Small intestine (tissue), 7 donors: ENCODE data around the gene NRG3. TPM values are rescaled to one million over a fixed set of nuclear protein-coding genes. Genes with fewer than 3 reads are reported as not detected.

Experiments
- DNase-seq, 2 donors: peaks; one replicate each; pipeline versions ENCODE4 v3.0.0 to v3.0.0-alpha.2; 2013
- FAIRE-seq: peaks from 2 replicates; lab custom pipeline; 2012; peaks lifted over from hg19 to GRCh38; lab: Jason Lieb, UNC
- H3K27ac ChIP-seq, 3 donors: one replicate each; pipeline ENCODE4 v1.5.1; 2013; ENCODE audit warnings: low read length in 2 of 3, mild to moderate bottlenecking in 2 of 3, control low read depth in 1 of 3, inconsistent platforms in 1 of 3, low read depth in 1 of 3, moderate library complexity in 1 of 3
- H3K27me3 ChIP-seq, 3 donors: one replicate each; pipeline ENCODE4 v1.6.1; 2013; ENCODE audit warnings: low read length in 3 of 3, inconsistent platforms in 1 of 3; ENCODE audit not compliant: control insufficient read depth in 3 of 3, insufficient read depth in 3 of 3
- H3K36me3 ChIP-seq, 3 donors: one replicate each; pipeline ENCODE4 v1.6.1; 2013; ENCODE audit warnings: low read length in 3 of 3, inconsistent platforms in 1 of 3, low read depth in 1 of 3, mild to moderate bottlenecking in 1 of 3, moderate library complexity in 1 of 3; ENCODE audit not compliant: control insufficient read depth in 3 of 3, insufficient read depth in 2 of 3
- H3K4me1 ChIP-seq, 3 donors: one replicate each; pipeline ENCODE4 v1.6.1; 2013; ENCODE audit warnings: low read length in 2 of 3, inconsistent platforms in 1 of 3, low read depth in 1 of 3, mild to moderate bottlenecking in 1 of 3, moderate library complexity in 1 of 3; ENCODE audit not compliant: control insufficient read depth in 3 of 3, insufficient read depth in 2 of 3
- H3K4me3 ChIP-seq, 3 donors: one replicate each; pipeline ENCODE4 v1.5.1; 2013; ENCODE audit warnings: low read length in 3 of 3, control low read depth in 1 of 3, inconsistent platforms in 1 of 3, low read depth in 1 of 3, mild to moderate bottlenecking in 1 of 3, moderate library complexity in 1 of 3
- H3K9me3 ChIP-seq, 2 donors: one replicate each; pipeline ENCODE4 v1.6.1; 2013; ENCODE audit warnings: low read depth in 1 of 2, low read length in 1 of 2; ENCODE audit not compliant: control insufficient read depth in 2 of 2, insufficient read depth in 1 of 2
- WGBS, 3 donors: extraction: QIAGEN DNeasy Blood & Tissue Kit; methylation state at CpG; one replicate each; pipeline ENCODE4 v1.1.7; 2013; 5-methylcytosine and 5-hydroxymethylcytosine counted together
- polyA plus RNA-seq, 4 donors: library from polyadenylated mRNA; stranded (reverse) in 3 of 4; unstranded in 1 of 4; fragments of 200-250 nt in 3 of 4; fragments of 120-200 nt in 1 of 4; gene quantifications; one replicate each; pipeline versions ENCODE4 v1.2.1 to v1.2.3, GENCODE V29; 2013
- donor health status: healthy with polysubstance abuse.
- donor health status: control.
- donor health status: control.
- donor health status: Bipolar disorder and iron deficiency.
- donor health status: healthy.

Gene NRG3
- polyA plus RNA-seq, 4 donors: 0.25 to 0.72 TPM; not detected in 2

DNA sequence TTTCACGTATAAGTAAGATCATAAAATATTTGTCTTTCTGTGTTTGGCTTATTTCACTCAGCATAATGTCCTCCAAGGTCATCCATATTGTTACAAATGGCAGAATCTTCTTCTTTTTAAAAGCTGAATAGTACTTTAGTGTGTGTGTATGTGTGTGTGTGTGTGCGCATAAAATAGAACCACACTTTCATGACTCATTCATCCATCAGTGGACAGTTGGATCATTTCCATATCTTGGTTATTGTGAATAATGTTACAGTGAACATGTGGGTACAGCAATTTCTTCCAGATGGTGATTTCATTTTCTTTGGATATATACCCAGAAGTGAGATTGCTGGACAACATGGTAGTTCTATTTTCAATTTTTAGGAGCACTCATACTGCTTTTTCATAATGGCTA, 622.4 kb downstream of the NRG3 start:
- H3K27ac ChIP-seq: no peak overlapping the region
- H3K4me1 ChIP-seq: no peaks in the 10 kb centered on the region
- H3K36me3 ChIP-seq: no peaks in the 10 kb centered on the region
- H3K4me3 ChIP-seq: no peak overlapping the region
- DNase-seq (no peak), FAIRE-seq (no peak)
- no peaks in the 10 kb centered on the region for H3K27me3 ChIP-seq
- H3K9me3 ChIP-seq: no peaks in the 10 kb centered on the region
- WGBS, 3 donors: 79 to 90% (median 87%) methylated on average over 2 of the region's 2 CpGs

DNA sequence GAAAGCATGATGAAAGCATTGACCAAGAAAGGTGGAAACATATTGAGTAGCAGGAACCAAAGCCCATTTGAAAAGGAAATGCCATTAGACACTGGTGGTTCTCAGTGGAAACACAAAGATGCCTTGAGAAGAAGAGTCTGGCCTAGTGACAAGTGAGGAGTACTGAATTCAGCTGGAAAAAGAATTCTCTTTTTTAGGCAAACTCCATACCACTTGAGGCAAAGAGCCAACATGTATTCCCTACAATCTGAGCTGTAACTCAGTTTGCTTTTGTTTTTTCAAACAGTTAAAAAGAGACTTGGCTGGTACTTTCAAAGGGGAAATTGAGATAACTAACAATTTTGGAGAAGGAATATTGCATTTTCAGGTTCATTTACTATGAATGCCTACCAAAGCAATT, 624.0 kb downstream of the NRG3 start:
- FAIRE-seq (no peak), DNase-seq (no peak)
- Histone ChIP-seq H3K4me1 (no peaks in the 10 kb centered on the region), H3K9me3 (no peaks in the 10 kb centered on the region), H3K4me3 (no peak overlapping the region), H3K36me3 (no peaks in the 10 kb centered on the region), H3K27me3 (no peaks in the 10 kb centered on the region), H3K27ac (no peak overlapping the region)

DNA sequence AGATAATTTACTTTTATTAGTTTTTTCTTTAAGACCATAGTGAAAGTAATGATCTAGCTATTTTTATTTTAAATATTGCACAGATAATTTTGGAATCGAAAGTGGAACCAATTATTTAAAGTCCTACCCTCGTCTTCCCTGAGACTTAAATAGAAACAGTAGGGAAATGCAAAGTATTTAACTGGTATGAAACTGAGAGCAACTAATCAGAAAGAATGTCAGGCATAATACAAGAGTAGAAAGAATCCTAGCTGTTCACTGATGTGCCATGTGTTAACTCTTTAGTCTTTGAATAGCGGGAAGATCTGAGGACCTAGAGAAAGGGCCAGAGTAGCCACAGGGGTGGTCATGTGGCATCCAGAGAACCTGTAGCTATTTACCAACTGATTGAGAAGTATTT, 630.0 kb downstream of the NRG3 start:
- DNase-seq: no peak
- Histone ChIP-seq H3K4me3 (no peak overlapping the region), H3K4me1 (no peaks in the 10 kb centered on the region), H3K36me3 (no peaks in the 10 kb centered on the region), H3K9me3 (no peaks in the 10 kb centered on the region), H3K27ac (no peak overlapping the region), H3K27me3 (no peaks in the 10 kb centered on the region)
- no peak for FAIRE-seq
- 67 to 75% (median 68%) methylated on average over 3 of the region's 3 CpGs for WGBS, 3 donors

DNA sequence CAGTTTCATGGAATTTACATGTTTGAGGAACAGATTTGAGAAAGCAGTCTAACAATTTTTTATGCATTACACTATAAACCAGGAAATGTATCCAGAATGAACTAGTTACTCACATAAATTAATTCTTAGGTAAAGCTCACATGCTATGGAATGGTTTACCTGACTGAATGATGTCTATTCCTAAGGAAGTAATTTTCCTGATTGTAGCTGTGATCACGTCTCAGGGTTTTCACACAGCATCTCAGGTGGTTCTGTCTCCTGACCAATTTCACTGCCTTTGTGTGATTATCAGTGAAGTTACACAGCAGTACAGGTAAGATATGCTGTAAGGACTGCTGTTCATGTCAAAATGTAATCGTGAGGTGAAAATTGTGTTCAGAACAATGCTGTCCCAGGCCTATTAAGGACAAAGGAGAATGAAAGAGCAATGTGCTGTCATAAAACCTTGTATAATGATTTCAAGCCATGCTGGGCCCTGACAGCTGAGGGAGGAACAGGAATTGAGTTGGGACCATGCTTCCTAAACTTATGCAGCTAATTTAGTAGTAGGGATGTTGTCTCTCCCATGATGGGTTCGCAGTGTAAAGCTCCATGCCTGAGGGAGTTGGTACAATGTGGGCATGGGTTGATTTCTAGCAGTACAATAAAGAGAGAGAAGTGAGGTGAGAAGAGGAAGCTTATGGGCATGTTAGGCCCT, 631.8 kb downstream of the NRG3 start:
- Histone ChIP-seq H3K36me3 (no peaks in the 10 kb centered on the region), H3K27me3 (no peaks in the 10 kb centered on the region), H3K9me3 (no peaks in the 10 kb centered on the region), H3K4me3 (no peak overlapping the region), H3K4me1 (no peaks in the 10 kb centered on the region), H3K27ac (no peak overlapping the region)
- WGBS, 3 donors: 70 to 74% (median 73%) methylated on average over 3 of the region's 3 CpGs
- no peak for FAIRE-seq
- no peak for DNase-seq

DNA sequence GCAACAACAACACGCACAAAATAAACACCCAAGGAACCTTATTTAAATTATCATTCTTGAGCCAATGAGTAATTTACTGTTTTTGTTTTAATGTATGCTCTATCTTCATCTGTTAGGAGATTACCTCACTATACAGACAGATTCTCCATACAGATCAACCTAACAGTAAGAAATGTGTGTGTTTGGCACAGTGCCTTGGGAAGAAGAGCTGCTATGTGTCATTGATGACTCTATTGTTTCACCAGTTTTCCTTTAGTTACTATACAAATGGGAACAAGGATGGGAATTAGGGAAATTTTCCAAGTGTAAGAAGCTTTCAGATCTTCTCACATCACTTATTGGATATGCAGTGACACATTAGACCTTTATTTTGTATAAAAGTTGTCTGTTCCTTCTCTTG, 640.3 kb downstream of the NRG3 start:
- Histone ChIP-seq H3K4me1 (no peaks in the 10 kb centered on the region), H3K27ac (no peak overlapping the region), H3K27me3 (no peaks in the 10 kb centered on the region), H3K36me3 (no peaks in the 10 kb centered on the region), H3K4me3 (no peak overlapping the region), H3K9me3 (no peaks in the 10 kb centered on the region)
- no peak for FAIRE-seq
- WGBS, 3 donors: 68 to 79% (median 76%) methylated on average over 1 of the region's 1 CpG
- DNase-seq: no peak

DNA sequence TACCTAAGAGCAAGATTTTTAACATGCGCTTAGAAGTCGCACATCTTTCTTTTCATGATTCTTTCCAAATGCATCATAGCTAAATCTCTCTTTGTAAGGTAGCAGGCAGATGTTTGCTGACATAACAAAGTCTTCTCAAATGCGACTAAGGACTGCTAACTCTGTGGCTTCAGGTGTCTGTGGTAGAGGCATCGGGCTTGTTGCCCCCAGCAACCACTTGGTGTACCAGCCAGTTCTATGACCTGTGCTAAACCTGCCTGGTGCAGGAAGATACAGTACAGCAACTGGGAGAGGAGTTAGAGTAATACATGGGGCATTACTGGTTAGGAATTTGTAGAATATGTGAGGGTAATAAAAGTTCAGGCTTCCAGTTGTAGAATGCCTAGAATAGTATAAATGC, 654.1 kb downstream of the NRG3 start:
- no peaks in the 10 kb centered on the region for H3K36me3 ChIP-seq
- no peak overlapping the region for H3K4me3 ChIP-seq
- no peaks in the 10 kb centered on the region for H3K27me3 ChIP-seq
- no peak for DNase-seq
- no peak overlapping the region for H3K27ac ChIP-seq
- FAIRE-seq: no peak
- WGBS, 3 donors: 51 to 68% (median 63%) methylated on average over 4 of the region's 4 CpGs
- H3K4me1 ChIP-seq: no peaks in the 10 kb centered on the region
- H3K9me3 ChIP-seq: no peaks in the 10 kb centered on the region

DNA sequence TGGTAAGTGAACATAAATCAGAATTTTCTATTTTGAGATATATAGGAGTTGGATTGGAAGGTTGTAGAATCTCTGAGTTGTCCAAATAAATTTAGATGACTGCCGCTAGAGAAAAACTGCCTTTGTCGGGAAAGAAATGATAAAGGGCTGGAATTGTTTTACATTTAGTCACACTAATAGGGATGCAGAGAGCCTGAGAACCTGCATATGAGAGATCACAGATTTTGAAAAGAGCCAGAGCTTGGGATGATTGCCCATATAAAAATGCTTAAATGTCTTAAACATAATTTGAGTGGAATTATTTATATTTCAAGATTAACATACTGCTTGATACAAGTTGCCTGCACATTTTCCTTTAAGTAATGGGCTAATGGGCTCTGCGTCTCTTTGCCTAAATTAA, 660.5 kb downstream of the NRG3 start:
- peaks cover 0 to 1% of the 10 kb centered on the region in 2 donors for H3K9me3 ChIP-seq
- no peak overlapping the region for H3K27ac ChIP-seq
- no peaks in the 10 kb centered on the region for H3K36me3 ChIP-seq
- H3K27me3 ChIP-seq: no peaks in the 10 kb centered on the region
- H3K4me1 ChIP-seq: no peaks in the 10 kb centered on the region
- FAIRE-seq (no peak), DNase-seq (no peak)
- no peak overlapping the region for H3K4me3 ChIP-seq
- WGBS, 3 donors: 77 to 86% (median 81%) methylated on average over 3 of the region's 3 CpGs

DNA sequence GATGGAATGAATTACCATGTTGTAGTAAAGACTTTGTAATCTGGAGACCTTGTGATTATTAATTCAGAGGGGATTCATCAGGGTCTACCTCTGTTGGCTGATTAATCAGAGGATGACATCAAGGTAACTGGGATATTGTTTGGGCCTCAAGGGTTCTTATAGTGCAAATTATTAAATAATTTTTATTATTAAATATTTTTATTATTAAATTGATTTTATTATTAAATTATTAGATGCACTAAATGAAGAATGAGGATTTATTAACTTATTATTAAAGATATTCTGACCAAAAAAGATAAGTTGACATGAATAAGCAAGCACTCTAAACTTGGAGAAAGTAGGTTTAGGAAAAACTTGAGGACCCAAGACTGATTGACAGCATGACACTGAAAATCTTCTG, 661.7 kb downstream of the NRG3 start:
- H3K4me3 ChIP-seq: no peak overlapping the region
- no peaks in the 10 kb centered on the region for H3K36me3 ChIP-seq
- no peaks in the 10 kb centered on the region for H3K4me1 ChIP-seq
- no peak overlapping the region for H3K27ac ChIP-seq
- DNase-seq (no peak), FAIRE-seq (no peak)
- peaks cover 0 to 1% of the 10 kb centered on the region in 2 donors for H3K9me3 ChIP-seq
- H3K27me3 ChIP-seq: no peaks in the 10 kb centered on the region

DNA sequence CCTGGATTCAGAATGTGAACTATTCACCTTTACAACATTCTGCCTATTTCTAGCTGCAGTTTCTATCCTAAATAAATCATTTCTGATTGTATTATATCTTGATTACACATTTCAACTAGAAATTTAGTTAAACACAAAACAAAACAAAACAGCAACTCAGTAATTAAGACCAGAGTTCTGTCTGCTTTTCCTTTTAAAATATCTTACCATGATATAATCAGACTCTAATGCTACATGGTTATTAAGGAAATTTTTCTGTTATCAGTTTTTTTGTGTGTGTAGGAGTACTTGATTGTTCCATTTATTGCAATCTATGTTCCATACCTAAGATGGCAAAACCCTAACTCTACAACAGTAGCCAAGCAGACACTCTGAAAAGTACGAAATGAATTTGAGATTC, 663.3 kb downstream of the NRG3 start:
- FAIRE-seq: no peak
- H3K4me1 ChIP-seq: no peaks in the 10 kb centered on the region
- no peak for DNase-seq
- peaks cover 0 to 1% of the 10 kb centered on the region in 2 donors for H3K9me3 ChIP-seq
- no peaks in the 10 kb centered on the region for H3K27me3 ChIP-seq
- no peak overlapping the region for H3K27ac ChIP-seq
- no peak overlapping the region for H3K4me3 ChIP-seq
- no peaks in the 10 kb centered on the region for H3K36me3 ChIP-seq
- 65 to 78% (median 69%) methylated on average over 1 of the region's 1 CpG for WGBS, 3 donors
